GM19035 (cell line): ENCODE measurements around the gene TEKTIP1.
"Not testable (repeated sequence)": the region's sequence is repeated elsewhere in the genome, so short reads cannot be mapped to it uniquely, and the experiment has no call there.

Source experiments
- ATAC-seq: cut with Tn5 transposase; IDR thresholded peaks from one replicate; pipeline ENCODE4 v1.9.1; 2021; ENCODE audit not compliant: unreplicated experiment

Gene TEKTIP1

GRCh38 chr19:3581792-3582191 is 42.8 kb downstream of the TEKTIP1 start:
- ATAC-seq = not testable (repeated sequence)

GRCh38 chr19:3584036-3584802 is 45.2 kb downstream of the TEKTIP1 start:
- ATAC-seq = not testable (repeated sequence)

GRCh38 chr19:3585301-3586126 is 46.5 kb downstream of the TEKTIP1 start, which contains the start of gene GIPC3:
Gene GIPC3 (plus strand): TSS chr19:3585478. CDS start chr19:3585598, 120 bp downstream.
- ATAC-seq = no peak

GRCh38 chr19:3586127-3586626 is 47.2 kb downstream of the TEKTIP1 start:
- no peak for ATAC-seq

- no peak for ATAC-seq
Observed at GRCh38 chr19:3586707-3587346, 47.9 kb downstream of the TEKTIP1 start.

GRCh38 chr19:3589439-3589838 is 50.5 kb downstream of the TEKTIP1 start:
- no peak for ATAC-seq

GRCh38 chr19:3589949-3590348 is 51.0 kb downstream of the TEKTIP1 start:
- no peak for ATAC-seq

GRCh38 chr19:3590991-3591659 is 52.2 kb downstream of the TEKTIP1 start:
- ATAC-seq = no peak

GRCh38 chr19:3591876-3592613 is 53.1 kb downstream of the TEKTIP1 start:
- ATAC-seq = no peak

- ATAC-seq = no peak
Observed at GRCh38 chr19:3593156-3593555, 54.2 kb downstream of the TEKTIP1 start.
